ENCODE measurements around the gene GRAMD2A. TPM values are rescaled to one million over a fixed set of nuclear protein-coding genes. Genes with fewer than 3 reads are reported as not detected.
A peak's percentile ranks its signal among the peaks of the same experiment; 100 is the strongest.

GRAMD2A gene
- total and polyA plus RNA-seq, 4 donors: 4.0 to 25.2 (median 10.7) TPM

DNA sequence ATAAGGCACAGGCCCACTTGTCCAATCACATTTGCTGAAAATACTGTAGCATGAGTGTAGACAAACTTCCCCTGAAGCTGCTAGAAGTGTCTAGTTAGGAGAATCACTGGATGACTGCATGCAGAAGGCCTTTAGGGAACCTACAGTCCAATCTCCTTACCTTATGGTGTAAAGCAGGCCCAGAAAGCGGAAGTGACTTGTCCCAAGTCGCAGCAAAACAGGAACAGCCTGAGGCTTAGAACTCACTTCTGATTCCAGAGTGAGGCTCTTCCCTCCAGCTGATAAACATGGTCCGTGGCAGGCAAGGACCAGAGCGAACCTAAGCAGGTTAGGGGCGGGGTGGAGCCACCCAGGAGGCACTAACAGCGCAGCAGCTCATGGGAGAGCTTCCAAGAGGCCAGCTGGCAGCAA is 2.5 kb downstream of the GRAMD2A start:
- peaks cover 0 to 2% (median 0%) of the 10 kb centered on the region in 5 donors for H3K4me1 ChIP-seq (ENCODE audit: control insufficient read depth in 5 of 5, insufficient read depth in 5 of 5, low read length in 5 of 5)

GRCh38 chr15:72193836-72194396 is 3.7 kb downstream of the GRAMD2A start:
- no peak overlapping the region for H3K27ac ChIP-seq (ENCODE audit: low read depth in 1 of 2, low read length in 1 of 2)
- 86 to 88% methylated on average over 8 of the region's 8 CpGs for WGBS, 2 donors
- no peak for DNase-seq

More for the DNA sequence above, 2.5 kb downstream of the GRAMD2A start:
- ATAC-seq (ENCODE audit: insufficient read depth, low FRiP score): peak; percentile 16
- no peak for DNase-seq
- Histone ChIP-seq H3K27ac (ENCODE audit: low read depth in 1 of 2, low read length in 1 of 2) (peak overlapping the region in 1 of 2 donors; percentile 59), H3K9me3 (ENCODE audit: control insufficient read depth in 4 of 4, insufficient read depth in 3 of 4, low read length in 3 of 4) (no peaks in the 10 kb centered on the region), H3K27me3 (ENCODE audit: control insufficient read depth in 3 of 3, insufficient read depth in 3 of 3, low read length in 2 of 3) (peaks cover 0 to 4% (median 3%) of the 10 kb centered on the region in 3 donors), H3K9ac (ENCODE audit: insufficient read depth in 1 of 2, low read length in 2 of 2) (no peak overlapping the region), H3K36me3 (ENCODE audit: control insufficient read depth in 4 of 4, insufficient read depth in 4 of 4, low read length in 4 of 4) (peaks cover 5 to 16% (median 10%) of the 10 kb centered on the region in 4 donors), H3K4me3 (no peak overlapping the region)
- 43 to 45% methylated on average over 6 of the region's 6 CpGs for WGBS, 2 donors
- TF ChIP-seq CTCF (IDR thresholded peaks at IDR 0.05; ENCODE audit: control extremely low read depth, extremely low read depth): no peak

DNA sequence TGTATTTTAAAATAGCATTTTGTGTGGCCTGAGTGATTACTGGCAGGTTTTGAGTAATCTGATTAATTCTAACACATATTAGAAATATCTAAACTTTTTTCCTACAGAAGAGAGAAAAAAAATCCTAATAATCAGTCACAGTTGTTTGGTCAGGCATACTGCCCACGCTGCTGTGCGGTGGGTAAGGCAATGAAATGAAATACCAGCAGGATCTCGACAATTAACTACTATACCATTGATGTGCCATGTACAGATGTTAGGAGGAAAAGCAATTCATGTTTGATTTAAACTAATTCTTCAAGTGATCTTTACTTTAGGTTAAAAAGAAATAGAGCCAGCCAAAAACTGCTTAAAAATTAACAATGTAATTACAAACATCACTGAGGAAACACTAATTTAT is 5.2 kb downstream of the GRAMD2A start:
- no peak for TF ChIP-seq CTCF (IDR thresholded peaks at IDR 0.05; ENCODE audit: control extremely low read depth, extremely low read depth)
- 79 to 80% methylated on average over 3 of the region's 3 CpGs for WGBS, 2 donors
- peaks cover 0 to 3% (median 0%) of the 10 kb centered on the region in 3 donors for H3K27me3 ChIP-seq (ENCODE audit: control insufficient read depth in 3 of 3, insufficient read depth in 3 of 3, low read length in 2 of 3)
- DNase-seq: no peak
- H3K36me3 ChIP-seq (ENCODE audit: control insufficient read depth in 4 of 4, insufficient read depth in 4 of 4, low read length in 4 of 4): no peaks in the 10 kb centered on the region
- H3K4me3 ChIP-seq: no peak overlapping the region
- no peaks in the 10 kb centered on the region for H3K9me3 ChIP-seq (ENCODE audit: control insufficient read depth in 4 of 4, insufficient read depth in 3 of 4, low read length in 3 of 4)
- no peak overlapping the region for H3K9ac ChIP-seq (ENCODE audit: insufficient read depth in 1 of 2, low read length in 2 of 2)
- peaks cover 0 to under 1% (median 0%) of the 10 kb centered on the region in 5 donors for H3K4me1 ChIP-seq (ENCODE audit: control insufficient read depth in 5 of 5, insufficient read depth in 5 of 5, low read length in 5 of 5)
- ATAC-seq (ENCODE audit: insufficient read depth, low FRiP score): no peak
- H3K27ac ChIP-seq (ENCODE audit: low read depth in 1 of 2, low read length in 1 of 2): no peak overlapping the region

More at GRCh38 chr15:72193836-72194396, 3.7 kb downstream of the GRAMD2A start:
- no peak for ATAC-seq (ENCODE audit: insufficient read depth, low FRiP score)
- peaks cover 0 to 4% (median 3%) of the 10 kb centered on the region in 3 donors for H3K27me3 ChIP-seq (ENCODE audit: control insufficient read depth in 3 of 3, insufficient read depth in 3 of 3, low read length in 2 of 3)
- H3K4me1 ChIP-seq (ENCODE audit: control insufficient read depth in 5 of 5, insufficient read depth in 5 of 5, low read length in 5 of 5): no peaks in the 10 kb centered on the region
- no peaks in the 10 kb centered on the region for H3K9me3 ChIP-seq (ENCODE audit: control insufficient read depth in 4 of 4, insufficient read depth in 3 of 4, low read length in 3 of 4)
- no peak overlapping the region for H3K9ac ChIP-seq (ENCODE audit: insufficient read depth in 1 of 2, low read length in 2 of 2)
- H3K4me3 ChIP-seq: no peak overlapping the region
- peaks cover under 1 to 6% (median 3%) of the 10 kb centered on the region in 4 donors for H3K36me3 ChIP-seq (ENCODE audit: control insufficient read depth in 4 of 4, insufficient read depth in 4 of 4, low read length in 4 of 4)
- no peak for TF ChIP-seq CTCF (IDR thresholded peaks at IDR 0.05; ENCODE audit: control extremely low read depth, extremely low read depth)

Data from lung (tissue), 12 donors.